22Rv1 (cell line): Measurements from ENCODE around the gene LTBP1.

ENCODE experiments used
- H3K27ac ChIP-seq: fragments of 450-650 bp; 2 replicates; pipeline ENCODE4 v1.5.1; 2017
- ZFX ChIP-seq: fragments of 450-650 bp; IDR thresholded peaks from 2 replicates; pipeline ENCODE4 v1.6.1; 2017; ENCODE audit warnings: antibody characterized with exemption, borderline replicate concordance
- TF ChIP-seq, protein P1 (sequence below): fragments of 450-650 bp; IDR thresholded peaks from 2 replicates; pipeline ENCODE4 v1.5.1; 2017; ENCODE audit warnings: mild to moderate bottlenecking

Gene LTBP1

GRCh38 chr2:33136566-33136965 is 189.8 kb downstream of the LTBP1 start:
- H3K27ac ChIP-seq = no peak overlapping the region

DNA sequence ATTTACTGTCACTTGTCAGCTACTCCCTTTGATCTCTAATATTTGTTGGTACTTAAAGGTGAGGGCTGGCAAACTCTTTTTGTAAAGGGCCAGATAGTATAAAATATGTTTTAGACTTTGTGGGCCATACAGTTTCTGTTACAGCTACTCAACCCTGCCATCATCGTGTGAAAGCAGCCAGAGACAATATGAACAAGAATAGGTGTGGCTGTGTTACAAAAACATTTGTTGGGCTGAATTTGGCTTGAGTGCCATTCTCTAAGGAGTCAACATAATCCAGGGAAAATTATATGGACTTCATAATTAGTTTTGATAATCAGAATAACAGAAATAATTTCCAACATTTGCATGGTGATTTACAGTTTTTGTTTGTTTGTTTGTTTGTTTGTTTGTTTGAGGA is 190.6 kb downstream of the LTBP1 start:
- no peak overlapping the region for H3K27ac ChIP-seq
- TF ChIP-seq, protein P1, sequence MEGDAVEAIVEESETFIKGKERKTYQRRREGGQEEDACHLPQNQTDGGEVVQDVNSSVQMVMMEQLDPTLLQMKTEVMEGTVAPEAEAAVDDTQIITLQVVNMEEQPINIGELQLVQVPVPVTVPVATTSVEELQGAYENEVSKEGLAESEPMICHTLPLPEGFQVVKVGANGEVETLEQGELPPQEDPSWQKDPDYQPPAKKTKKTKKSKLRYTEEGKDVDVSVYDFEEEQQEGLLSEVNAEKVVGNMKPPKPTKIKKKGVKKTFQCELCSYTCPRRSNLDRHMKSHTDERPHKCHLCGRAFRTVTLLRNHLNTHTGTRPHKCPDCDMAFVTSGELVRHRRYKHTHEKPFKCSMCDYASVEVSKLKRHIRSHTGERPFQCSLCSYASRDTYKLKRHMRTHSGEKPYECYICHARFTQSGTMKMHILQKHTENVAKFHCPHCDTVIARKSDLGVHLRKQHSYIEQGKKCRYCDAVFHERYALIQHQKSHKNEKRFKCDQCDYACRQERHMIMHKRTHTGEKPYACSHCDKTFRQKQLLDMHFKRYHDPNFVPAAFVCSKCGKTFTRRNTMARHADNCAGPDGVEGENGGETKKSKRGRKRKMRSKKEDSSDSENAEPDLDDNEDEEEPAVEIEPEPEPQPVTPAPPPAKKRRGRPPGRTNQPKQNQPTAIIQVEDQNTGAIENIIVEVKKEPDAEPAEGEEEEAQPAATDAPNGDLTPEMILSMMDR = no peak
- no peak for TF ChIP-seq ZFX

More at GRCh38 chr2:33136566-33136965, 189.8 kb downstream of the LTBP1 start:
- TF ChIP-seq ZFX = no peak
- TF ChIP-seq, protein P1 = no peak

- TF ChIP-seq, protein P1 = no peak
- TF ChIP-seq ZFX = no peak
- no peak overlapping the region for H3K27ac ChIP-seq
These were observed 193.2 kb downstream of the LTBP1 start for GRCh38 chr2:33139949-33140348.

DNA sequence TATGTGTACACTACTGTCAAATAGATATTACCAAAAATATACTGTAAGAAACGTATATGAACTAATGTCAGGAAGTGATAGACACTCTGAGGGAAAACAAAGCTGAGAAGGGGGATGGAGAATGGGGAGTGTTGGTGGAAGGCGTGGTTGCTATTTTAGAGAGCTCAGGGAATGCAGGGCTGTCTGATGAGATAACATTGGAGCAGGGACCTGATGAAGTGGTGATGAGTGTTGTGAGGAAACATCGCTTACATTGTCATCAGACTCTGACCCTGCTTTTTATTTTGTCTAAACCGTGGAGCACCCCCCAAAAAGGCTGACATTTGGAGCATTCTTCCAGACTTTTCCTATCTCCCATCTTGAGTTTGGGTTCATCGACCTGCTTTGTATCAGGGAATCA is 194.7 kb downstream of the LTBP1 start:
- no peak overlapping the region for H3K27ac ChIP-seq
- TF ChIP-seq, protein P1 = no peak
- no peak for TF ChIP-seq ZFX

- no peak overlapping the region for H3K27ac ChIP-seq
- TF ChIP-seq, protein P1 = no peak
- TF ChIP-seq ZFX = no peak
These were observed 196.1 kb downstream of the LTBP1 start for GRCh38 chr2:33142810-33143209.

DNA sequence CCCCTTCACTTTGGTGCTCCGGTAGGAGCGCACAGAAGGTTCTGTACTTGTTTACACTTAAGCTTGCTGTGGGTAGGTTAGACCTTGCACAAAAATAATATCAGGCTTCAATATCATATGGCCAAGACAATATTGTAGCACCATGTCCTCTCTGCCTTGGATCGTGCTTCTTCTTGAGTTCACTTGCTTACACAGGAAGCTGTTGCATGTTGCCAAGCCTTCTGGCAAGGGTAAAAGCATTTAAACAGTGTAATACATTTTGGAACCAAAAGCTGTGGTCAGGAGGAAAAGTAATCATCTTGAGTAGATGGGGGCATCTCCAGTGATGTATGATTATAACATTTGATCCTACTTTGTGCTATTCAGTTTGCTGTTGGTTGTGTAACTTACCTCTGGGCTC is 197.5 kb downstream of the LTBP1 start:
- TF ChIP-seq, protein P1 = no peak
- no peak for TF ChIP-seq ZFX
- H3K27ac ChIP-seq = no peak overlapping the region

GRCh38 chr2:33145459-33145858 is 198.7 kb downstream of the LTBP1 start:
- H3K27ac ChIP-seq = no peak overlapping the region
- TF ChIP-seq, protein P1 = no peak
- no peak for TF ChIP-seq ZFX
